Subcutaneous abdominal adipose tissue (tissue), 5 donors: ENCODE data around the gene HCN2.
"Not testable (repeated sequence)": the region's sequence is repeated elsewhere in the genome, so short reads cannot be mapped to it uniquely, and the experiment has no call there.

Experiments
- H3K27ac ChIP-seq: one replicate; pipeline ENCODE4 v1.7.0; 2013; ENCODE audit warnings: low read depth, mild to moderate bottlenecking, inconsistent platforms, low read length, moderate library complexity
- H3K27me3 ChIP-seq, 5 donors: one replicate each; pipeline ENCODE4 v1.7.0; 2013; ENCODE audit warnings: low read length in 5 of 5, inconsistent platforms in 1 of 5; ENCODE audit not compliant: control insufficient read depth in 5 of 5, insufficient read depth in 4 of 5
- H3K36me3 ChIP-seq, 5 donors: one replicate each; pipeline ENCODE4 v1.7.0; 2013; ENCODE audit warnings: low read length in 5 of 5; ENCODE audit not compliant: control insufficient read depth in 5 of 5, insufficient read depth in 5 of 5
- H3K4me1 ChIP-seq, 5 donors: one replicate each; pipeline ENCODE4 v1.7.0; 2013; ENCODE audit warnings: low read length in 5 of 5, mild to moderate bottlenecking in 3 of 5, moderate library complexity in 1 of 5; ENCODE audit not compliant: control insufficient read depth in 5 of 5, insufficient read depth in 5 of 5
- H3K4me3 ChIP-seq, 5 donors: one replicate each; pipeline ENCODE4 v1.7.0; 2013; ENCODE audit warnings: low read length in 5 of 5, low read depth in 1 of 5
- H3K9ac ChIP-seq, 5 donors: one replicate each; pipeline ENCODE4 v1.7.0; 2013; ENCODE audit warnings: low read length in 5 of 5, mild to moderate bottlenecking in 4 of 5, moderate library complexity in 3 of 5
- H3K9me3 ChIP-seq, 5 donors: one replicate each; pipeline ENCODE4 v1.7.0; 2013; ENCODE audit warnings: low read length in 5 of 5; ENCODE audit not compliant: control insufficient read depth in 5 of 5
- donor health status: healthy.
- donor health status: healthy.
- donor health status: healthy.
- donor health status: healthy.
- donor health status: healthy.

Gene HCN2

DNA sequence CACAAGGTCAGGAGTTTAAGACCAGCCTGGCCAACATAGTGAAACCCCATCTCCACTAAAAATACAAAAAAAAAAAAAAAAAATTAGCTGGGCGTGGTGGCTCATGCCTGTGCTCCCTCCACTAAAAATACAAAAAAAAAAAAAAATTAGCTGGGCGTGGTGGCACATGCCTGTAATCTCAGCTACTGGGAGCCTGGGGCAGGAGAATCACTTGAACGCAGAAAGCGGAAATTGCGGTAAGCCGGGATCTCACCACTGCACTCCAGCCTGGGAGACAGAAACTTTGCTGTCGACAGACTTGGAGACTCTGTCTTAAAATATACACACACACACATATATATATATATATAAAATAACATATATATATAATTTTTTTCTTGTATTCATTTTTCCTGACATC lies 36.9 kb downstream of the HCN2 start:
- not testable (repeated sequence) for H3K27me3 ChIP-seq, H3K4me1 ChIP-seq, H3K9ac ChIP-seq, H3K9me3 ChIP-seq, H3K4me3 ChIP-seq, H3K27ac ChIP-seq
- peaks cover 0 to 72% (median 47%) of the 10 kb centered on the region in 5 donors for H3K36me3 ChIP-seq

DNA sequence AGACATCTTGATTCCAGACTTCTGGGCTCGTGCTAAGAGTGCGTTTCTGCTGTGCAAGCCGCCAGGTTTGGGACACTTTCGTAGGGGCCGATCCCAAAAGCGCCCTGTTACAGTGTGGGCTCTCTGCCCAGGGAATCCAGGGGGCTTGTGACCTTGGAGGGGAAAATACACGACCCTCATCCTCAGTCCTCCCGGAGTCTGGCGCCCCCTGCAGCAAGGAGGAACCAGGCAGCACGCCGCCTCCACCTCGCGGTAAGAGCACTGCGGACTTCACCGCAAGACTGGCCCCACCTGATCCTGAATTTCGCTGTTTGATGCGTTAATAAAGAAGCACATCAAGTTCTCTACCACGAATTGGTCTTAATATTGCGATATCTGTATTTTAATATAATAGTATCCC lies 38.5 kb downstream of the HCN2 start:
- Histone ChIP-seq H3K27me3 (no peaks in the 10 kb centered on the region), H3K9ac (no peak overlapping the region), H3K36me3 (peaks cover 0 to 56% (median 34%) of the 10 kb centered on the region in 5 donors), H3K4me3 (no peak overlapping the region), H3K9me3 (no peaks in the 10 kb centered on the region), H3K4me1 (peaks cover 0 to 14% (median 13%) of the 10 kb centered on the region in 5 donors), H3K27ac (no peak overlapping the region)

DNA sequence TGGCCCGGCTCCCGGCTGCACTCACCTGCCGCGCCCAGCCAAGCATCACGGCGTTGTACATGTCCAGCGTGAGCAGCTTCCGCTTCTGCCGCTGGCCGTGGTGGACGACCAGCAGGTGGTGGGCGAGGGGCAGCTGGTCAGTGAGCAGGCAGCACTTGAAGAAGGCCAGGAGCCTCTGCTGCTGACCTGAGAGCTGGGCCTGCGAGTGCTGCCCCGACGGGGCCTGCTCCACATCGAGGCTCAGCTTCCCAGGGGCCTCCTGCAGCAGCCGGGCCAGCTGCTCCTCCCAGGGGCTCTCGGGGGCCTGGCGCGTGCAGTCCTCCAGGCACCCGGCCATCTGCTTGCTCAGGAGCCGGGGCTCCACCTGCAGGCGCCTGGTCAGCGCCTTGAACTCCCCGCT lies 39.8 kb downstream of the HCN2 start:
- Histone ChIP-seq H3K36me3 (peaks cover 0 to 43% (median 21%) of the 10 kb centered on the region in 5 donors), H3K4me1 (peaks cover 0 to 24% (median 21%) of the 10 kb centered on the region in 5 donors)
- H3K4me3 ChIP-seq, H3K27ac ChIP-seq, H3K9me3 ChIP-seq, H3K9ac ChIP-seq, H3K27me3 ChIP-seq: not testable (repeated sequence)

DNA sequence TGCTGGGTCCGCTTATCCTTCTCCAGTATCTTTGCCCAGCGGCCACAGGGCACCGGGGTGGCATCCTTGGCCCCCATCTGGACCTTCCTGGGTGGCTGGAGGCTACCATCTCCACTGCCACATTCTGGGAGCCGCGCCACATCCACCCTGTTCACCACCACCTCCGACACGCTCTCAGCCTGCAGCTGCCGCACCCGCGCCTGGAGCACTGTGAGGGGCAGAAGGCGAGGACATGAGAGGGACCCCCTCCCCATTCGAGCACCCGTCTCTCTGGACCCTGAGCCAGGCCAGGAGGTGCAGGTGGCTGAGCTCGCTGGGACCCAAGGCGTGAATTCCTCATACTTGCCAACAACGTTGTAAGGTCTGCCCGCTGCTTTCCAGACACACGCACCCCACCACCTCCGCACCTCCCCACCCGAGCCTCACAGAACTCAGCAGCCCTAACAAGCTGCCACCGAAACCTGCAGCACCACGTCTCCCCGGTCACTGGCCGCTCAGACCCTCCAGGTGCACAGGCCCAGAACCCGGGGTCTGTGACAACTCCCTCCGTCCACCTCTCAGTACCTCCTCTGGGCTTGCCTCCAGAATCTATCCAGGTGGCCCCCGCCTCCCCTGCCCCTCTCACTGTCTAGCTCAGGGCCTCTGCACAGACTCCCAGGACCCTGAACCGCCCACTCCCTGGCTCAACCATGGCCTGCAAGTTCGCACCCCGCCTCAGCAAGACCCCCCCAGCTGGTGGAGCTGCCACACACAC lies 40.5 kb downstream of the HCN2 start:
- Histone ChIP-seq H3K9me3 (no peaks in the 10 kb centered on the region), H3K36me3 (peaks cover 0 to 37% (median 16%) of the 10 kb centered on the region in 5 donors), H3K4me3 (no peak overlapping the region), H3K4me1 (peaks cover 0 to 24% (median 21%) of the 10 kb centered on the region in 5 donors), H3K9ac (no peak overlapping the region), H3K27ac (no peak overlapping the region), H3K27me3 (no peaks in the 10 kb centered on the region)

DNA sequence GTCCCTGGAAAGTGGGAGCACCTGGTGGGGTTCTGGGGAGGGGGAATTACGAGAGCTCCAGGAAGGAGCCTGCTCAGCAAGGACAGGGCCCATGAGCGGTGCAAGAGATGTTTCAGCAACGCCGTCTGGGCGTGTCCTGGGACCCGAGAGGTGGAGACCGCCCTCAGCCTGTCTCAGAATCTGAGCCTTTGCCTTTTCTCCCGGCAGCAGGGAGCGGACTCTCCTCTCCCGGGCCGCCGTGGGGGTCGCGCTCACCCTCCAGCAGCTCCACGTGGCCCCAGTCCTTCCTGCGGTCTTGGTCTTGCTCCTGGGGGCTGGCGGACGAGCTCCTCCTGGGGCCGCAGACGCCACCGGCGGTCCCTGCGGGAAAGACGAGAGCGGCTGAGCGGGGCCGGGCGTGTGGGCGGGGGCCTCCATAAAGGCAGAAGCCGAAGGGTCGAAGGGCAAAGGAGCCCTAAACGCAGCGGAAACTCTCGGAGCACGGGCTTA lies 42.9 kb downstream of the HCN2 start:
- H3K27me3 ChIP-seq: no peaks in the 10 kb centered on the region
- H3K27ac ChIP-seq: peak overlapping the region; percentile 75
- H3K4me1 ChIP-seq: peaks cover 0 to 24% (median 21%) of the 10 kb centered on the region in 5 donors
- no peaks in the 10 kb centered on the region for H3K9me3 ChIP-seq
- peak overlapping the region; percentile 57 to 93 (median 87) for H3K4me3 ChIP-seq
- H3K9ac ChIP-seq: peak overlapping the region in 4 of 5 donors; percentile 84 to 91 (median 86)
- H3K36me3 ChIP-seq: peaks cover 0 to 28% (median 10%) of the 10 kb centered on the region in 5 donors

DNA sequence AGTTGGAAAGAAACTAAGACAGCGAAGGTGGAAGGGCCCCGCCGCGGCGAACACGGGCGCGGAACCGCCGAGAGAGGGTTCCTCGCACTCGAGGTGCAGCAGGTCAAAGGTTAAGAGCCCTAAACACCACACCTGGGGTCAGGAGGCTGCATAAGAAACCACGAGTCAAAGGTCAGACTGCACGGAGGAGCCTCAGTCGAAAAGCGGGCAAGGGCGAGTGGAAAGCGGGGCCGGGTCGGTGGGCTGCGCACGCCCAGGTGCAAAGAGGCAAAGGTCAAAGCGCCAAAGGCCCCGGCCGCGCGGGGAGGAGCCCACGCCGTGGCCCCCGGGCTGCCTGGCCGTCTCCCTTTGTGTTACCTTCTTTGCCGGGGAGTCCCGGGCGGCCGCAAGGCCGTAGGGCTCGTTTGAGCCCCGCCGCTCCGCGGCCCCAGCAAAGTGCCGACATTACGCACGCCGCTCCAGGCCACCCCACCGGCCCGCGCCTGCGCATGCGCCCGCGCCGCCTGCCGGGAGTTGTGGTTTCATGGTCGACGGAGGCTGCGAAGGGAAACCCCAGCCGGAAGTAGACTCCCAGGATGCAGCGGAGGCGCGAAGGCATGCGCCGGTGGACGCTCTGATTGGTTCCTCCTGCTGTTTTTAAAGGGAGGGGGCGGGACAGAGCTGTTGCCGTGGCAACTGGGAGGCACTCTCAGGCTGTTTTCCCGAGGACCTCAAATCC lies 43.5 kb downstream of the HCN2 start, which contains the start of gene POLRMT:
POLRMT (minus strand) TSS at position 470 of the 718 bp plus-strand sequence; CDS start at position 445, 25 bp downstream.
- H3K36me3 ChIP-seq: peaks cover 0 to 23% (median 8%) of the 10 kb centered on the region in 5 donors
- H3K4me3 ChIP-seq: peak within 1 kb of the TSS; percentile 82 to 93 (median 87)
- H3K4me1 ChIP-seq: peaks cover 0 to 24% (median 21%) of the 10 kb centered on the region in 5 donors
- no peaks in the 10 kb centered on the region for H3K9me3 ChIP-seq
- peak within 1 kb of the TSS; percentile 10 to 91 (median 85) for H3K9ac ChIP-seq
- H3K27ac ChIP-seq: peak within 1 kb of the TSS; percentile 75
- no peaks in the 10 kb centered on the region for H3K27me3 ChIP-seq

DNA sequence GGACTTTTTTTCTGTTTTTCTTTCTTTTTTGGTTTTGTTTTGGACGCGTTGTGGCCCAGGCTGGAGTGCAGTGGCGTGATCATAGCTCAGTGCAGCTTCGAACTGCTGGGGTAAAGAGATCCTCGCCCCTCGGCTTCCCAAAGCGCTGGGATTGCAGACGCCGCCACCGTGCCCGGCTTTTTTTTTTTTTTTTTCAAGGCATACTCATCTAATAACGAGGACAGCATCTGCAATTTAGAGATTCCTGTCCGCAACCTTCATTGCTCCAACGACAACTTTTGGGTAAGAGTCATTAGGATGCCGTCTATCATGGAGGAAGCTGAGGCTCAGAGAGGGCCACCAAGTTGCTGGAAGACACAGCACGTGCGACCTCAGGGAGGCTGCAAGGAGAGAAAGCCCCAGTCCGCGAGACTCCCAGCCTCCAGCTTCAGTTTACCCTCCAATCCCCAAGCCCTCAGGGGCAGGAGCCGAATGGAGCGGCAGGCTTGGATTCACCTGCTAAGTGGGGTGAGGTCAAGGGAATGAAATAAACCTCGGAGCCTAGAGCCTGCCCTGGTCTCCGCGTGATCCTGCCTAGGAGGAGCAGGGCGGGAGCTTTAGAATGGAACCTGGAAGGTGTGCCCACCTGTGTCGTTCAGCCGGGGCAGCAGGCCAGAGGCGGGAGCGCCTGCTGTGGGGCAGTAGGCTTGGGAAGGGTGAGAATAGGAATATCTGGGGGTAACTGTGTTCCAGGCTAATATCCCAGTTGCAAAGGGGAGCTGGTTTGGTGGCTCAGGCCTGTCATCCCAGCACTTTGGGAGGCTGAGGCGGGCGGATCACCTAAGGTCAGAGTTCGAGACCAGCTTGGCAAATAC lies 44.3 kb downstream of the HCN2 start:
- no peaks in the 10 kb centered on the region for H3K9me3 ChIP-seq
- peak overlapping the region; percentile 60 for H3K27ac ChIP-seq
- H3K4me1 ChIP-seq: peaks cover 0 to 30% (median 26%) of the 10 kb centered on the region in 5 donors
- H3K36me3 ChIP-seq: peaks cover 0 to 16% (median 5%) of the 10 kb centered on the region in 5 donors
- peak overlapping the region; percentile 82 to 93 (median 87) for H3K4me3 ChIP-seq
- H3K9ac ChIP-seq: peak overlapping the region; percentile 10 to 87 (median 71)
- no peaks in the 10 kb centered on the region for H3K27me3 ChIP-seq

DNA sequence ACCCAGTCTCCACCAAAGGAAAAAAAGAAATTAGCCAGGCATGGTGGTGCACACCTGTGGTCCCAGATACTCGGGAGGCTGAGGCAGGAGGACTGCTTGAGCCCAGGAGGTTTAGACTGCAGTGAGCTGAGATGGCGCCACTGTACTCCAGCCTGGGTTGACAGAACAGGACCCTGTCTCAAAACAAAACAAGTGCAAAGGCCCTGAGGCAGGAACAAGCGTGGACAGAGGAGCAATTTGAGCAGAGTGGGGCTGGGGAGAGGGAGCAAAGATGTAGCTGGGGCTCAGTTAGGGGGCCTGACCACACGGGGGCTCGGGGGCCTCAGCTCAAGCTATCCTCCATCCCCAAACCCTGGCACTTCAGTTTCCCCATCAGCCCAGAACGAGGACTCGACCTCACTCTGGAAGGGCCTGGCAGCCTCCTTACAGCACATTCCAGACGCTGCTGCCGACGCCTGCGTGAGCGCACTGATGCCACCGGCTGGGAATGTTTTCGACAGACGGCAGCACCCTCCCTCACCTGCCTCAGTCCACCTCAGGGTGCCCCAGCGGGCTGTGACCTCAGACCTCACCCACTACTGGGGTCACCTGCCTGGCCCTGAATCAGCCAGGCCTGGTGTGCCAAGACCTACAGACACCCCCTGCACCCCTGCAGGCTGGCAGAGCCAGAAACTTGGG lies 45.4 kb downstream of the HCN2 start:
- Histone ChIP-seq H3K9me3 (no peaks in the 10 kb centered on the region), H3K27ac (no peak overlapping the region), H3K4me3 (no peak overlapping the region), H3K4me1 (peaks cover 0 to 36% (median 31%) of the 10 kb centered on the region in 5 donors), H3K27me3 (no peaks in the 10 kb centered on the region), H3K36me3 (peaks cover 0 to 5% (median 0%) of the 10 kb centered on the region in 5 donors), H3K9ac (no peak overlapping the region)

DNA sequence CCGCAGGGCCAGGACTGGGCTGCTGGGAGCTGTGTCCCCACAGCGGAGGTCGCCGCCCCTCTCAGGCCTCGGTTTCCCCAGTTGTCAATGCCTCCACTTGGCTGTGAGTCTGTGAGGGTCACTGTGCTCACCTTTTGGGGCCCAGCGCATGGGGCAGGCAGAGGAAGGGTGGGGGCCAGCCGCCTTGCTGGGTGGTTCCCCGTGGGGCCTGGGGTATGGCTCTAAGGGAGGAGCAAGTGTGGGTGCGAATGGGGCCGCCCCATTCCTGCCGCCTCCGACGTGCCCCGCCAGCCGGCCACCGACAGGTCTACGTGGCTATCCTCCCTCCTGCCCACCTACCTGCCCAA lies 49.2 kb downstream of the HCN2 start:
- H3K4me1 ChIP-seq: peaks cover 0 to 20% (median 16%) of the 10 kb centered on the region in 5 donors
- no peaks in the 10 kb centered on the region for H3K27me3 ChIP-seq
- H3K9ac ChIP-seq: peak overlapping the region in 1 of 5 donors; percentile 59
- no peak overlapping the region for H3K27ac ChIP-seq
- no peaks in the 10 kb centered on the region for H3K9me3 ChIP-seq
- H3K4me3 ChIP-seq: peak overlapping the region in 4 of 5 donors; percentile 54 to 69 (median 62)
- peaks cover 0 to under 1% (median 0%) of the 10 kb centered on the region in 5 donors for H3K36me3 ChIP-seq
